ENCODE results near the gene RCL1.
"Not testable (repeated sequence)": the region's sequence is repeated elsewhere in the genome, so short reads cannot be mapped to it uniquely, and the experiment has no call there.

Gene RCL1

DNA sequence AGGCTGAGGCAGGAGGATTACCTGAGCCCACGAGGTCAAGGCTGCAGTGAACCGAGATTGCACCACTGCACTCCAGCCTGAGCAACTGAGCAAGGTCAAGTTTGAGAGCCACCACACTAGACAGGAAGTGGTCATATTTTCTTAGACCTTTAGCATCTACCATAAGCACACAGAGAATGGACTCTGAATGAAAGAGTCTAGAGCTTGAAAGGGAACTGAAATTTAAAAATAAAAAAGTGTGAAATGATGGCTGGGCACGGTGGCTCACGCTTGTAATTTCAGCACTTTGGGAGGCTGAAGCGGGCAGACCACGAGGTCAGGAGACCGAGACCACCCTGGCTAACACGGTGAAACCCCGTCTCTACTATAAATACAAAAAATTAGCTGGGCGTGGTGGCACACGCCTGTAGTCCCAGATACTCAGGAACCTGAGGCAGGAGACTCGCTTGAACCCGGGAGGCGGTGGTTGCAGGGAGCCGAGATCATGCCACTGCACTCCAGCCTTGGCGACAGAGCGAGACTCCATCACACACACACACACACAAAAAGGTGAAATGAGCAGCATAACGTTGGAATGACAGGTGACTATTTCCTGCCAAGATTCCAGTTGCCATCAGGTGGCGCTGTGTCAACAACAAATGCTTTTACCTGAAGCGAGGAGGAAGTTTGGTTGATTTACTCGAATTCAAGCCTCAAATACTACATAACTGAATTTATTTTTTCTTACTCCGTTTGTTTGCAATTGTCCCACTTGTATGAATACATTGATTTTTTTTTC lies 30.4 kb upstream of the RCL1 start:
- H3K4me1 ChIP-seq (ENCODE audit: control insufficient read depth, insufficient read depth, low read length) = peaks cover 12% of the 10 kb centered on the region; the same call in 1 of the 2 replicates
- no peaks in the 10 kb centered on the region for H3K27me3 ChIP-seq (ENCODE audit: control insufficient read depth, insufficient read depth, low read length)
- no peak overlapping the region for H3K9ac ChIP-seq (ENCODE audit: low read depth, low read length)
- H3K27ac ChIP-seq (ENCODE audit: low read depth, low read length) = peak overlapping the region; percentile 52
- H3K36me3 ChIP-seq (ENCODE audit: control insufficient read depth, insufficient read depth, low read length) = no peaks in the 10 kb centered on the region
- H3K4me3 ChIP-seq (ENCODE audit: low read depth, low read length) = peak overlapping the region; percentile 28
- no peaks in the 10 kb centered on the region for H3K9me3 ChIP-seq (ENCODE audit: control insufficient read depth, insufficient read depth, low read length)

- Histone ChIP-seq H3K4me3 (ENCODE audit: low read depth, low read length) (peak overlapping the region; percentile 28), H3K4me1 (ENCODE audit: control insufficient read depth, insufficient read depth, low read length) (peaks cover 12% of the 10 kb centered on the region; the same call in 1 of the 2 replicates), H3K9ac (ENCODE audit: low read depth, low read length) (no peak overlapping the region)
These were observed 29.7 kb upstream of the RCL1 start for GRCh38 chr9:4762886-4763541.

GRCh38 chr9:4764033-4764432 lies 28.7 kb upstream of the RCL1 start:
- Histone ChIP-seq H3K4me1 (ENCODE audit: control insufficient read depth, insufficient read depth, low read length) (peaks cover 12% of the 10 kb centered on the region; the same call in 1 of the 2 replicates), H3K27me3 (ENCODE audit: control insufficient read depth, insufficient read depth, low read length) (no peaks in the 10 kb centered on the region), H3K27ac (ENCODE audit: low read depth, low read length) (no peak overlapping the region), H3K4me3 (ENCODE audit: low read depth, low read length) (no peak overlapping the region), H3K9ac (ENCODE audit: low read depth, low read length) (no peak overlapping the region), H3K9me3 (ENCODE audit: control insufficient read depth, insufficient read depth, low read length) (no peaks in the 10 kb centered on the region), H3K36me3 (ENCODE audit: control insufficient read depth, insufficient read depth, low read length) (no peaks in the 10 kb centered on the region)

More at GRCh38 chr9:4762886-4763541, 29.7 kb upstream of the RCL1 start:
- H3K27me3 ChIP-seq (ENCODE audit: control insufficient read depth, insufficient read depth, low read length) = no peaks in the 10 kb centered on the region
- H3K27ac ChIP-seq (ENCODE audit: low read depth, low read length) = peak overlapping the region; percentile 52
- H3K36me3 ChIP-seq (ENCODE audit: control insufficient read depth, insufficient read depth, low read length) = no peaks in the 10 kb centered on the region
- no peaks in the 10 kb centered on the region for H3K9me3 ChIP-seq (ENCODE audit: control insufficient read depth, insufficient read depth, low read length)

DNA sequence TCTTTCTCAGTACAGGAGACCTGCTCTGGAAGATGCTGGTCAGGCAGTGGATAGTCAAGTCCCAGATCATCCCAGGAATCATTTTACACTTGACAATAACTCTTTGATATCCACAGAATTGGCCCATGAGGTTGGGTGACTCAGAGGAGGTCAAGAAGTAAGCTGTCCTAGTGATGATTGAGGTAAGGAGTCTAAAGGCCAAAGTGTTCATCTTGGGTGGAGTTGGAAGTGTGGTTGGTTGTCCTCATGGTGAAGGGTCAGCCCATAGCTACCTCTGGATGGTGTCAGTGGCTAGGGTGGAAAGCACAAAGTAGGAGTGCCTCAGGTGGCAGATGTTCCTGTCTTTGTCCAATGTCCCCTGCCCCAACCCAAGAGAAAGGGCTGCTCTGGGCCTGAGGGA lies 24.1 kb upstream of the RCL1 start:
- Histone ChIP-seq H3K9me3 (ENCODE audit: control insufficient read depth, insufficient read depth, low read length) (no peaks in the 10 kb centered on the region), H3K4me1 (ENCODE audit: control insufficient read depth, insufficient read depth, low read length) (0 out of 2 replicates have a peak, but pooled peaks cover under 1% of the 10 kb centered on the region), H3K36me3 (ENCODE audit: control insufficient read depth, insufficient read depth, low read length) (no peaks in the 10 kb centered on the region), H3K27ac (ENCODE audit: low read depth, low read length) (no peak overlapping the region), H3K27me3 (ENCODE audit: control insufficient read depth, insufficient read depth, low read length) (no peaks in the 10 kb centered on the region), H3K9ac (ENCODE audit: low read depth, low read length) (no peak overlapping the region), H3K4me3 (ENCODE audit: low read depth, low read length) (no peak overlapping the region)

- Histone ChIP-seq H3K4me1 (ENCODE audit: control insufficient read depth, insufficient read depth, low read length) (no peaks in the 10 kb centered on the region), H3K9me3 (ENCODE audit: control insufficient read depth, insufficient read depth, low read length) (no peaks in the 10 kb centered on the region), H3K4me3 (ENCODE audit: low read depth, low read length) (no peak overlapping the region), H3K27me3 (ENCODE audit: control insufficient read depth, insufficient read depth, low read length) (no peaks in the 10 kb centered on the region), H3K9ac (ENCODE audit: low read depth, low read length) (no peak overlapping the region), H3K27ac (ENCODE audit: low read depth, low read length) (no peak overlapping the region), H3K36me3 (ENCODE audit: control insufficient read depth, insufficient read depth, low read length) (no peaks in the 10 kb centered on the region)
These were observed 23.2 kb upstream of the RCL1 start for GRCh38 chr9:4769321-4770080.

DNA sequence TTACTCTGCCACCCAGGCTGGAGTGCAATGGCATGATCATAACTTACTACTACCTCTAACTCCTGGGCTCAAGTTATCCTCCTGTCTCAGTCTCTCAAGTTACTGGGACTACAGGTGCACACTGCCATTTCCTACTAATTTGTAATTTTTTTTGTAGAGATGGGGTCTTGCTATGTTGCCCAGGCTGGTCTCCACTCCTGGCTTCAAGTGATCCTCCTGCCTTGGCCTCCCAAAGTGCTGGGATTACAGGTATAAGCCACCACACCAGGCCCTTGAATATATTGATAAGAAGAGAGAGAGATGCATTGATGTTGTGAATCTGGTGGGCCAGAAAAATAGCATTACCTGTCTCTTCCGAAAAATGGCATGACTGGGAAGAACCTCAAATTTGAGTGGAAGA lies 21.0 kb upstream of the RCL1 start:
- H3K27ac ChIP-seq (ENCODE audit: low read depth, low read length) = no peak overlapping the region
- no peak overlapping the region for H3K9ac ChIP-seq (ENCODE audit: low read depth, low read length)
- no peaks in the 10 kb centered on the region for H3K4me1 ChIP-seq (ENCODE audit: control insufficient read depth, insufficient read depth, low read length)
- no peaks in the 10 kb centered on the region for H3K27me3 ChIP-seq (ENCODE audit: control insufficient read depth, insufficient read depth, low read length)
- H3K36me3 ChIP-seq (ENCODE audit: control insufficient read depth, insufficient read depth, low read length) = no peaks in the 10 kb centered on the region
- no peaks in the 10 kb centered on the region for H3K9me3 ChIP-seq (ENCODE audit: control insufficient read depth, insufficient read depth, low read length)
- H3K4me3 ChIP-seq (ENCODE audit: low read depth, low read length) = no peak overlapping the region

DNA sequence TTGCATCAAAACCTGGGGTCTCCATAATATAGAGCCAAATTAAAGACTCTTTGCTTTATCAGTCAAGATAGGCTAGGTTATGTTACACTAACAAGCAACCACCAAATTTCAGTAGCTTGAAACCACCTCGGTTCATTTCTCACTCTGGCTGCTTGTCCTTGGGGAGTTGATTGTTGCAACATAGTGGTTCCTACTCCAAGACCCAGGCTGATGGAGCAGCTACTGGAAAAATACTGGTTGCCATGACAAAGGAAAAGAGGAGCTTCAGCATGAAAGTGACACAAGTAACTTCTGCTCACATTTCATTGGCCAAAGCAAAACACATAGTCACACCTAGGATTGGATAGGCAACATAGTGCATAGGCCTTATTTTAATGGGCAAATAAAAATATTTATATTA lies 18.5 kb upstream of the RCL1 start:
- no peak overlapping the region for H3K4me3 ChIP-seq (ENCODE audit: low read depth, low read length)
- H3K27me3 ChIP-seq (ENCODE audit: control insufficient read depth, insufficient read depth, low read length) = no peaks in the 10 kb centered on the region
- H3K4me1 ChIP-seq (ENCODE audit: control insufficient read depth, insufficient read depth, low read length) = no peaks in the 10 kb centered on the region
- H3K9me3 ChIP-seq (ENCODE audit: control insufficient read depth, insufficient read depth, low read length) = no peaks in the 10 kb centered on the region
- no peak overlapping the region for H3K27ac ChIP-seq (ENCODE audit: low read depth, low read length)
- H3K9ac ChIP-seq (ENCODE audit: low read depth, low read length) = no peak overlapping the region
- no peaks in the 10 kb centered on the region for H3K36me3 ChIP-seq (ENCODE audit: control insufficient read depth, insufficient read depth, low read length)

DNA sequence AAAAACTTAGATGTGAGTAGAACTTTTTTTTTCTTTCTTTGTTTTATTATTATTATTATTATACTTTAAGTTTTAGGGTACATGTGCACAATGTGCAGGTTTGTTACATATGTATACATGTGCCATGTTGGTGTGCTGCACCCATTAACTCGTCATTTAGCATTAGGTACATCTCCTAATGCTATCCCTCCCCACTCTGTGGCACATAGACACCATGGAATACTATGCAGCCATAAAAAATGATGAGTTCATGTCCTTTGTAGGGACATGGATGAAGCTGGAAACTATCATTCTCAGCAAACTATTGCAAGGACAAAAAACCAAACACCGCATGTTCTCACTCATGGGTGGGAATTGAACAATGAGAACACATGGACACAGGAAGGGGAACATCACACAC lies 17.8 kb upstream of the RCL1 start:
- not testable (repeated sequence) for H3K4me3 ChIP-seq (ENCODE audit: low read depth, low read length); H3K4me1 ChIP-seq (ENCODE audit: control insufficient read depth, insufficient read depth, low read length); H3K9ac ChIP-seq (ENCODE audit: low read depth, low read length); H3K36me3 ChIP-seq (ENCODE audit: control insufficient read depth, insufficient read depth, low read length); H3K27ac ChIP-seq (ENCODE audit: low read depth, low read length); H3K27me3 ChIP-seq (ENCODE audit: control insufficient read depth, insufficient read depth, low read length); H3K9me3 ChIP-seq (ENCODE audit: control insufficient read depth, insufficient read depth, low read length)

GRCh38 chr9:4780651-4781050 lies 12.1 kb upstream of the RCL1 start:
- H3K4me3 ChIP-seq (ENCODE audit: low read depth, low read length) = no peak overlapping the region
- H3K27ac ChIP-seq (ENCODE audit: low read depth, low read length) = no peak overlapping the region
- H3K9ac ChIP-seq (ENCODE audit: low read depth, low read length) = no peak overlapping the region
- H3K36me3 ChIP-seq (ENCODE audit: control insufficient read depth, insufficient read depth, low read length) = no peaks in the 10 kb centered on the region
- peaks cover 8% of the 10 kb centered on the region for H3K4me1 ChIP-seq (ENCODE audit: control insufficient read depth, insufficient read depth, low read length)
- H3K27me3 ChIP-seq (ENCODE audit: control insufficient read depth, insufficient read depth, low read length) = no peaks in the 10 kb centered on the region
- H3K9me3 ChIP-seq (ENCODE audit: control insufficient read depth, insufficient read depth, low read length) = no peaks in the 10 kb centered on the region

GRCh38 chr9:4781408-4781807 lies 11.3 kb upstream of the RCL1 start:
- Histone ChIP-seq H3K27ac (ENCODE audit: low read depth, low read length) (no peak overlapping the region), H3K9me3 (ENCODE audit: control insufficient read depth, insufficient read depth, low read length) (no peaks in the 10 kb centered on the region), H3K9ac (ENCODE audit: low read depth, low read length) (no peak overlapping the region), H3K36me3 (ENCODE audit: control insufficient read depth, insufficient read depth, low read length) (no peaks in the 10 kb centered on the region), H3K27me3 (ENCODE audit: control insufficient read depth, insufficient read depth, low read length) (no peaks in the 10 kb centered on the region), H3K4me1 (ENCODE audit: control insufficient read depth, insufficient read depth, low read length) (peaks cover 8% of the 10 kb centered on the region), H3K4me3 (ENCODE audit: low read depth, low read length) (no peak overlapping the region)

DNA sequence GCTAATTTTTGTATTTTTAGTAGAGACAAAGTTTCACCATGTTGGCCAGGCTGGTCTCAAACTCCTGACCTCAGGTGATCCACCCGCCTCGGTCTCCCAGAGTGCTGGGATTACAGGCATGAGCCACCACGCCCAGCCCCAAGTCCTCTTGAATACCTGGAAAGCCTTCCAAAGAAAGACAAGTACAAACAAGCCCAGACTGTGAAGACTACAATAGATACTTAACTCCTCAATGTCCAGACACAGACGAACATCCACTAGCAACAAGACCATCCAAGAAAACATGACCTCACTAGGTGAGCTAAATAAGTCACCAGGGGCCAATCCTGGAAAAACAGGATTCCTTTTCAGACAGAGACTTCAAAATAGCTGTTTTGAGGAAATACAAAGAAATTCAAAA lies 9.6 kb upstream of the RCL1 start:
- H3K9ac ChIP-seq (ENCODE audit: low read depth, low read length); H3K9me3 ChIP-seq (ENCODE audit: control insufficient read depth, insufficient read depth, low read length); H3K36me3 ChIP-seq (ENCODE audit: control insufficient read depth, insufficient read depth, low read length); H3K27me3 ChIP-seq (ENCODE audit: control insufficient read depth, insufficient read depth, low read length); H3K4me3 ChIP-seq (ENCODE audit: low read depth, low read length); H3K4me1 ChIP-seq (ENCODE audit: control insufficient read depth, insufficient read depth, low read length); H3K27ac ChIP-seq (ENCODE audit: low read depth, low read length): not testable (repeated sequence)
